Central memory CD8-positive, alpha-beta T cell (primary cell): ENCODE data around the gene NR1H2.

ENCODE experiments used
- ATAC-seq: fragments of 150-1000 bp; cut with Tn5 transposase; replicated peaks from 2 replicates; pipeline ENCODE4 v1.10.0; 2022; ENCODE audit warnings: mild to moderate bottlenecking, moderate FRiP score, moderate number of reproducible peaks; ENCODE audit not compliant: poor library complexity, severe bottlenecking; ENCODE audit errors: extremely low read depth
- DNase-seq, 2 donors: peaks; one replicate each; pipeline ENCODE4 v3.0.0; 2021; ENCODE audit warnings: low spot score in 2 of 2
- H3K27ac Mint-ChIP-seq: one replicate; pipeline ENCODE4 v1.8.0; 2022; ENCODE audit warnings: low read depth, mild to moderate bottlenecking, moderate library complexity, mixed read lengths
- H3K27me3 Mint-ChIP-seq: one replicate; pipeline ENCODE4 v1.8.0; 2022; ENCODE audit warnings: mixed read lengths
- H3K36me3 Mint-ChIP-seq: one replicate; pipeline ENCODE4 v1.8.0; 2022; ENCODE audit warnings: mild to moderate bottlenecking, moderate library complexity, mixed read lengths; ENCODE audit not compliant: insufficient read depth
- H3K4me1 Mint-ChIP-seq: one replicate; pipeline ENCODE4 v1.8.0; 2022; ENCODE audit warnings: mixed read lengths
- H3K4me3 Mint-ChIP-seq: one replicate; pipeline ENCODE4 v1.8.0; 2022; ENCODE audit warnings: mild to moderate bottlenecking, moderate library complexity, mixed read lengths
- H3K9me3 Mint-ChIP-seq: one replicate; pipeline ENCODE4 v1.8.0; 2022; ENCODE audit warnings: mixed read lengths

Gene NR1H2

GRCh38 chr19:50430888-50431342 is 54.7 kb downstream of the NR1H2 start:
- no peaks in the 10 kb centered on the region for H3K9me3 Mint-ChIP-seq
- DNase-seq = no peak
- ATAC-seq = no peak
- H3K36me3 Mint-ChIP-seq = peaks cover 9% of the 10 kb centered on the region
- H3K27ac Mint-ChIP-seq = peak overlapping the region; percentile 91
- peaks cover 11% of the 10 kb centered on the region for H3K4me1 Mint-ChIP-seq
- H3K27me3 Mint-ChIP-seq = peaks cover 19% of the 10 kb centered on the region
- H3K4me3 Mint-ChIP-seq = peak overlapping the region; percentile 84

- Mint-ChIP-seq H3K27me3 (peaks cover 19% of the 10 kb centered on the region), H3K4me1 (peaks cover 11% of the 10 kb centered on the region), H3K9me3 (no peaks in the 10 kb centered on the region), H3K4me3 (peak overlapping the region; percentile 84), H3K36me3 (peaks cover 9% of the 10 kb centered on the region), H3K27ac (peak overlapping the region; percentile 91)
- DNase-seq (peak; percentile 82 to 90), ATAC-seq (peak; percentile 91)
Measured at GRCh38 chr19:50431343-50432220, 55.3 kb downstream of the NR1H2 start.

GRCh38 chr19:50432221-50433028 is 56.2 kb downstream of the NR1H2 start, which contains the start of gene MYBPC2:
TSS of gene MYBPC2 (plus strand) at chr19:50432892. CDS start at chr19:50432954, 62 bp downstream.
- peak within 1 kb of the TSS; percentile 84 for H3K4me3 Mint-ChIP-seq
- peaks cover 19% of the 10 kb centered on the region for H3K27me3 Mint-ChIP-seq
- peaks cover 11% of the 10 kb centered on the region for H3K4me1 Mint-ChIP-seq

More at GRCh38 chr19:50432221-50433028, 56.2 kb downstream of the NR1H2 start, which contains the start of gene MYBPC2:
- ATAC-seq = no peak
- H3K9me3 Mint-ChIP-seq = no peaks in the 10 kb centered on the region
- H3K36me3 Mint-ChIP-seq = peaks cover 9% of the 10 kb centered on the region
- DNase-seq = no peak
- H3K27ac Mint-ChIP-seq = peak within 1 kb of the TSS; percentile 91
